HUES48 (cell line): Measurements from ENCODE around the gene C10orf105.

Source experiments
- H3K27ac ChIP-seq: one replicate; pipeline ENCODE4 v1.7.0; 2013; ENCODE audit warnings: low read depth, low read length, inconsistent platforms
- H3K27me3 ChIP-seq: 2 replicates; pipeline ENCODE4 v1.6.1; 2013; ENCODE audit warnings: mild to moderate bottlenecking, low read length; ENCODE audit not compliant: control insufficient read depth, insufficient read depth
- H3K36me3 ChIP-seq: 2 replicates; pipeline ENCODE4 v1.6.1; 2013; ENCODE audit warnings: low read length; ENCODE audit not compliant: control insufficient read depth, insufficient read depth
- H3K4me1 ChIP-seq: 2 replicates; pipeline ENCODE4 v1.6.1; 2013; ENCODE audit warnings: mild to moderate bottlenecking, low read length; ENCODE audit not compliant: control insufficient read depth, insufficient read depth
- H3K4me3 ChIP-seq: 2 replicates; pipeline ENCODE4 v1.5.1; 2013; ENCODE audit warnings: mild to moderate bottlenecking, low read depth, low read length
- H3K9ac ChIP-seq: 2 replicates; pipeline ENCODE4 v1.6.1; 2013; ENCODE audit warnings: mild to moderate bottlenecking, low read depth, low read length, moderate library complexity
- H3K9me3 ChIP-seq: 2 replicates; pipeline ENCODE4 v1.6.1; 2013; ENCODE audit warnings: low read length; ENCODE audit not compliant: control insufficient read depth, insufficient read depth

Gene C10orf105

DNA sequence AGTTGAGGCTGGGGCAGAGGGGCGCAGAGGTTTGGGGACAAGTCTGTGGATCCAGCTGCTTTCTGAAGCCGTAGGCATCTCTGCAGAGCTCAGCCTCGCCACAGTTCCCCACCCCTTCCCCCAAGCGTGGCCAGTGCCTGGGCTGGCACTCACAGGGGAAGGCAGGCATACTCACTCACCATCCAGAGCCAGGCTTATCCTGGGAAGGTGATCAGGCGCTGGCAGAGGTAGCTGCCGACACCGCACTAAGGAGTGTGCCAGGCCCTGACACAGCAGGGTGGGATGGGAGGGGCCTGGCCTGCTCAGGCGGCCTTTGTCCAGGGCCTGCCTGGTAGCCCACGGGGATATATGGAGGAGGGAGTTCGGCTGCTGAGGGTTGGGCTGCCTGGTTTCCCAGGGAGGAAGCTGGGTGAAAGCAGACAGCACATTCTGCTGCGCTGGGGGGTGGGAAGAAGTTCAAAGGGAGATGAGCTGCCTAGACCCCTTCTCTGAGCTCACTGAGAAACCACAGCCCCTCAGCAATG, 37.9 kb upstream of the C10orf105 start:
- Histone ChIP-seq H3K9ac (no peak overlapping the region), H3K36me3 (no peaks in the 10 kb centered on the region), H3K4me3 (no peak overlapping the region), H3K4me1 (peaks cover 11% of the 10 kb centered on the region; the same call in 1 of the 2 replicates), H3K27me3 (no peaks in the 10 kb centered on the region), H3K27ac (no peak overlapping the region), H3K9me3 (no peaks in the 10 kb centered on the region)

DNA sequence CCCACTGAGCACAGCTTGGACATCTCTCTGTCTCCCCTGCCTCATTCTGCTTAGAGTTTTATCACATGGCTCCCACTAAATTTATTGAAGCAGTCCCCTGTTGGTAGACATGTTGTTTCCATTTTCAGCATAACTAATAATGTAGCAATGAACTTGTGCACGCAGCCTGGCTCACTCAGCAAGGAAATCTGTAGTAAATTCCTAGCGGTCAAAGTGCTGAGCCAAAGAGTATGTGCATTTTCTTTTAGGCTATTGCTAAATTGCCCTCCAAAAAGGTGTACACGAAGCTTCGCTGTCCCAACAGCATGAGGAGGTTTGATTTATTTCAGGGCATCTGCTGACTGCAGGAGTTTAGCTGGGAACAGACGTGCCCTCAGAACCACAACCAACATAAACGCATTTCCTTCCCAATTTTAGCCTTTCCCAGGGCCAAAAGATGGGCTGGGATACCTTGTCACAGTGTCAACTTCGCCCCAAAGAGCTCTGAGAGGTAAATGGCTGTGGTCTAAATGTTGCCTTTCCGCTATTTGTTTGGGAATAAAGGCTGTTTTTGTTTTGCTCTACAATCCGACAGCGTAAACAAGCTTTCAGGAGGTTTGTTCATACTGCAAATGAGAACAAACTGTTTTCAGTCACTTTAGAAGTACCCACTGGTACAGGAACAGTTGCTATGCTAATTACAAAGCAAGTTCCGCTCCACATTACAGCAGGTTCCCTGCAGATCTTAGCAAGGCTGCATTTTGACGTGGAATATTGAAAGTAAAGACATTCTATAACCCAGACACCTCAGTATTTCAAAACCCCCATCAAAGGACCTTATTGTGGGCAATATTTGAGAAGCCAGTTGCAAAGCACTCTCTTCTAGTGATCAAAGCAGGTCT, 37.0 kb upstream of the C10orf105 start:
- no peaks in the 10 kb centered on the region for H3K27me3 ChIP-seq
- H3K9ac ChIP-seq = no peak overlapping the region
- H3K27ac ChIP-seq = no peak overlapping the region
- no peaks in the 10 kb centered on the region for H3K9me3 ChIP-seq
- H3K4me1 ChIP-seq = peaks cover 11% of the 10 kb centered on the region; the same call in 1 of the 2 replicates
- no peak overlapping the region for H3K4me3 ChIP-seq
- H3K36me3 ChIP-seq = no peaks in the 10 kb centered on the region

DNA sequence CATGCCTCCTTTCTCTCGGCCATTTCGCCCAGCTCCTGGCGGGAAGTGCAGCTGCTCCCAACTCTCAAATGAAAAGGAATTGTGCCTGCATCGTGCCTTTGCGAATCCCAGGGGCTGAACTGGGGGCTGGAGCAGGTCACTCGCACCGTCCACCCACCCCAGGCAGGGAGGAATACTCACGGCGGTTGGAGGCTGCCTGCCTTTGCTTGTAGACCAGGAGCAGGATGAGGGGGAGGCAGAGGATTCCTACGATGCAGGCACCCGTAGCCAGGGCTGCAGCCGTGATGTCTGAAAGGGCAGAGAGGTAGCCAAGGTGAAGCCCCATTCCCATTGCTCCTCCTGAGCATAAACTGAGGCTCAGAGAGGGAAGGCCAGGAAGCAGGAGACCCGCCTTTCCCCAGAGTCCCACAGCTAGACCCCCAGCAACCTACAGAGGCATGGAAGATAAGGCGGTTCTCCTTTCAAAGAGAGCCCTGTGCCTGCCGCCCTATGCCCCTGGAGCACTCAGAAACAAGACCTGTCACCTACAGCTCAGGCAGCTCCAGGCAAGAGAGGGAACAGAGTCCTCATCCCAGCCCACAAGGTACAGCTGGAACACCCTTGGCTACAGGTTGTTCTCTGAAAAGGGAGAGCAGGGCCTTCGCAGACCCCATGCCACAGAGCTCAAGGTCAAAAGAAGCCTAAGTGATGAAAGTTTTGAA, 35.8 kb upstream of the C10orf105 start:
- H3K4me1 ChIP-seq = peaks cover 11% of the 10 kb centered on the region; the same call in 1 of the 2 replicates
- H3K9me3 ChIP-seq = no peaks in the 10 kb centered on the region
- H3K27me3 ChIP-seq = no peaks in the 10 kb centered on the region
- H3K4me3 ChIP-seq = no peak overlapping the region
- H3K27ac ChIP-seq = no peak overlapping the region
- no peaks in the 10 kb centered on the region for H3K36me3 ChIP-seq
- H3K9ac ChIP-seq = no peak overlapping the region

DNA sequence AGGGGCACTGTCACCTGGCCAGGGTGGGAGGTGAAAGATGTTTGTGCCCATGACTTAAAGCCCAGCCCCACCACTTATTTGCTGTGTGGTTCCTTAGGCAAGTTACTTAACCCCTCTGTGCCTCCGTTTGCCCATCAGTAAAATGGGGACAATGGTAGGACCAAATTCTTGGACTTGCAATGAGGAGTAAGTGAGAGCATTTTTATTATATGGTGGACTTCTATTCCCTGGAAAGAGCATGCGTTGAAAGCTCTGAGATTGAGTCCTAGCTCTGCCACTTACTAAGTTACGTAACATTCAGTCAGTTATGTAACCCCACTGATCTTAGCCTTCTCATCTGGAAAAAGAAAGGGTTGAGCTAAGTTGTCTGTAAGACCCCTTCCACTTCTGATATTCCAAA, 35.0 kb upstream of the C10orf105 start:
- Histone ChIP-seq H3K27me3 (no peaks in the 10 kb centered on the region), H3K4me3 (no peak overlapping the region), H3K36me3 (no peaks in the 10 kb centered on the region), H3K4me1 (peaks cover 11% of the 10 kb centered on the region; the same call in 1 of the 2 replicates), H3K9ac (no peak overlapping the region), H3K27ac (no peak overlapping the region), H3K9me3 (no peaks in the 10 kb centered on the region)

DNA sequence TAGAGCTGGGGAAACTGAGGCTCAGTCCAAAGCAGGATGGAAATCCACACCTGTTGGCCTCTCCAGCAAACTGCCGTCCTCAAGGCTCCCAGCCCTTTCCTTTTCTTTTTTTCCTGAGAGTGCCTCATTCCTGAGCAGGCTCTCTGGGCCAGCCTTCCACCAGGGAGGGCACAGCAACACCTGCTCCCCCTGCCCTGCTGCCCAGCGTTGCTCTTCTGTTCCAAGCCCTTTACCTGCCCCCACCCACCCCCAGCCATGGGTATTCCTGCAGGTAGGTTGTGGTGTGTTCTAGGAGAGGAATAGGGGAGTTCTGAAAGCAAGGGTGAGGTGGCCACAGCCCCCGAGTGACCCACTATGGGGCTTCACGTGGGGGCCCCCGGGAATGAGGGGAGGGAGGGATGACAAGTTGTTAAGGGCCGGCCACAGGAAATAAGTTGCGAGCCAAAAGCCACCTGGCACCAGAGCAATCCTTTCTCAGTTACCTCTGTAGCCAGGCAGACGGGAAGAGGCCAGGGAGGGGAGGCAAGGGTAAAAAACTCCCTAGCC, 34.5 kb upstream of the C10orf105 start:
- Histone ChIP-seq H3K4me3 (no peak overlapping the region), H3K4me1 (peaks cover 11% of the 10 kb centered on the region; the same call in 1 of the 2 replicates), H3K9ac (no peak overlapping the region), H3K36me3 (no peaks in the 10 kb centered on the region), H3K9me3 (no peaks in the 10 kb centered on the region), H3K27ac (no peak overlapping the region), H3K27me3 (no peaks in the 10 kb centered on the region)

DNA sequence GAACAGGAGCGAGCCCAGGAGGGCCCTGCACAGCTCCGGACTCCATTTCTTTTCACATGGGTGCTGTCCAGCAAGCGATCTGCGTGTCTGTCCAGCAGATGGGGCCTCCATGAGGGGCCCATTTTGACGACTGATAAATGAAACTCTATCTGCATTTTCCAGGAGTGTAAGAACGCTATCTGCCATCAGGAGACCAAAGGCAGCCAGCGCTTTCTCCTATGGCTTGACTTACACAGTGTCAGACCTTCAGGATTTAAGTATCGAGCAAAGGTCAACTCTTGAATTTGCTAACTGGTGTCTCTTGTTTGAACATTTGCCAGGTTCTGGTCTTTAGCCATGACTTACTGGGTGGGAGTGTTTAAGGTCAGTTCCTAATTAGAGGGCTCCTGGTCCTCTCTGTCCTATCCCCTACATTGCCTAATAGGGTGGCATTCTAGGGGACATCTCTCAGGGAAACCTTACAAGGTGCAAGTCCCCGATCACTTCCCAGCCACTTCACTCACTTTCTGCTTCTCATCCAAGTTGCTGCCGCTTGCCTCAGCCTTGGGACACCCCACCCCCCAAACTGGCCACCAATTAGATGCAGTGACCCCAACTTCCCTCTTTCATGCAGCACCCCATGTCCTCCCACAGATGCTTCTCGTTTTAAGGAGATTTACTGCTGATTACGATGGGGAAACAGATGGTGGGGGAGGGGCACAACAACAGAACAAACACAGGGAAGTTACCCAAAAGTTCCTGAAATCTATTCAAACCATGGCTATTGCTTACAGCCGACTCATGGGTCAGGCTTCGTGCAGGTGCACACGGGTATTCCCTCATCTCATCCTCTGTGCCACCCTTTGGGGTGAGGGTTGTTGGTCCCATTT, 33.7 kb upstream of the C10orf105 start:
- H3K27ac ChIP-seq = no peak overlapping the region
- no peak overlapping the region for H3K4me3 ChIP-seq
- no peak overlapping the region for H3K9ac ChIP-seq
- no peaks in the 10 kb centered on the region for H3K27me3 ChIP-seq
- peaks cover 16% of the 10 kb centered on the region; the same call in 1 of the 2 replicates for H3K4me1 ChIP-seq
- no peaks in the 10 kb centered on the region for H3K9me3 ChIP-seq
- H3K36me3 ChIP-seq = no peaks in the 10 kb centered on the region

DNA sequence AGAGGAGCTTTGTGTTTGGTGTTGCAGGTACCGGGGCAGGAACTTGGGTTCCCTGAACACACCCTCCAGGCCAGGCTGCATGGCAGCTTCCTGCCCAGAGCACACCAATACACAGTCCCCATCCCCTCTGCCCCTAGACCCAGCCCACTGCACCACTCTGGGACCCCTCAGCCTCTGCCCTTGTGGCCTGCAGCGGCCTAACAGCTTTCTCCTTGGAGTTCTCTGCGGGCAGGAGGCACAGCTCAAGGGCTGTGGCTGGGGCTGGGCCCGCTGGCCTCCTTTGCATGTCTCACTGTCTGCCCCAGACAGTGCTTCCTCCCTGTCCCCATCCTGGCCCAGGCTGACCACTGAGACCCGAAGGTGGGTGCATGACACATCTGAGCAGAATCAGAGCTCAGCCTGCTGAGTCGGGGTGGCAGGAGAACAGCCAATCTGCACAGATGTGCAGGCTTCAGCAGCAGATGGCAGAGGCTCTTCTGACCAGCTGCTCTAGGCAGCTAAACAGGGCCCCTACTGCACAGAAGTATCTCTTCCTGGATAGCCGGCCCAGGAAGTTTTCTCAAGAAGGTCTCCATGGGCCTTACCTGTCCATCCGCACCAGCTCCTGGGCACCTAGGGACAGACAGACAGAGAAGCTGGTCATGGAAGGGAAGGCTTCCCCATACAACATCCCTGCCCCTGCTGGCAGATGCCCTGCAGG, 33.0 kb upstream of the C10orf105 start:
- no peaks in the 10 kb centered on the region for H3K27me3 ChIP-seq
- no peaks in the 10 kb centered on the region for H3K36me3 ChIP-seq
- no peak overlapping the region for H3K9ac ChIP-seq
- no peak overlapping the region for H3K27ac ChIP-seq
- no peak overlapping the region for H3K4me3 ChIP-seq
- H3K4me1 ChIP-seq = peaks cover 17% of the 10 kb centered on the region; the same call in 1 of the 2 replicates
- H3K9me3 ChIP-seq = no peaks in the 10 kb centered on the region

DNA sequence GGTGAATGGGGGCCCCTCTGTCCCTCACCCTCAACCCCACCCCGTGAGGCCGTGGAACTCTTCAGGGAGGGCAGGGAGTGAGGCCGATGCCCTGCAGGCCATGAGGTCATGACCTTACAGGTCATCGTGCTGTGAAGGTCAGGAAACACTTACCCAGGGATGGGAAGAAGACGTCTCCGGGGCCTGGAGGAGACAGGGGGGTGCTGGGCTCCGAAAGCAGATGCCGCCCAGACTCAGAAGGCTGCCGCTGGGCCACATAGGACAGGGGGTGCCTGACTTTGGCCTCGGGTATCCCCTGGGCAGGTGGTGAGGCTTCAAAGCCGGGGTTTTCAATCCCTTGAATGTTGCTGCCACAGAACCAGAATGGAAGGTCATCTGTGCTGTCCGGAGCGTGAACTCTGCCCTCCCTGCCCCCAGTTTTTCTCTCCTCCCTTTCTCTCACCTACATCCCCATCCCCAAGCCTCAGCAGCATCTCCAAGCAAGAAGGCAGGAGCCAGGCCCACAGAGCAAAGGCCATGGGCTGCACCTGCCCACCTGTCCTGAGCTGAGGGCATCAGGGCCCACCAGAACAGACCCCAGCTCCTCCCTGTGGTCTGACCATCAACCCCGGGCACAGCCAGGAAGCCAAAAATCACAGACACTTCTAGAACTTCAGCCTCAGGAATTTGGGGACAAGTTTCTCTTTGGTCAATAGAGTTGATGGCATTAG, 32.1 kb upstream of the C10orf105 start:
- no peak overlapping the region for H3K27ac ChIP-seq
- peaks cover 10% of the 10 kb centered on the region; the same call in 1 of the 2 replicates for H3K4me1 ChIP-seq
- H3K9me3 ChIP-seq = no peaks in the 10 kb centered on the region

DNA sequence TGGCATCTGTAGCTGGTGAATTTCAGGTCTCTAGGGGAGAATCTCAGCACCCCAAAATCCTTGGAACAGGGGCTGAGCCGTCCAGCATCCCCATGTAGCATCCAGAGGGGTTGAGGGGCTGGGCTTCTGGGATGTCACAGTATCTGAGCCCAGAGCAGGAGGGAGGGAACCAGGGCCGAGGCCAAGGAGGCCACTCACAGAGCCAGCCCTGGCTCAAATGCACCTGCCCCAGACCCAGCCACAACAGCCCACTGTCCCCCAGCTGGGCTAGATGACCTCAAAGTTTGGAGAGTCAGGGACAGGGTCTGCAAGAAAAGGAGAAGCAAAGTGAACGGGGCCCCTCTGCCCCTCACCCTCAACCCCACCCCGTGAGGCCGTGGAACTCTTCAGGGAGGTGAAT, 31.4 kb upstream of the C10orf105 start:
- no peak overlapping the region for H3K4me3 ChIP-seq
- H3K36me3 ChIP-seq = no peaks in the 10 kb centered on the region
- H3K4me1 ChIP-seq = peaks cover 12% of the 10 kb centered on the region; the same call in 1 of the 2 replicates
- no peaks in the 10 kb centered on the region for H3K9me3 ChIP-seq
- H3K9ac ChIP-seq = no peak overlapping the region
- no peaks in the 10 kb centered on the region for H3K27me3 ChIP-seq
- H3K27ac ChIP-seq = no peak overlapping the region

More for the DNA sequence above, 32.1 kb upstream of the C10orf105 start:
- no peaks in the 10 kb centered on the region for H3K27me3 ChIP-seq
- no peak overlapping the region for H3K9ac ChIP-seq
- no peak overlapping the region for H3K4me3 ChIP-seq
- H3K36me3 ChIP-seq = no peaks in the 10 kb centered on the region
